SK-N-MC (cell line): ENCODE results near the gene MPDZ.
A peak's percentile ranks its signal among the peaks of the same experiment; 100 is the strongest.

Source experiments
- DNase-seq: peaks from one replicate; pipeline ENCODE4 v3.0.0-alpha.2; 2011; ENCODE audit warnings: low read depth, low spot score
- H3K27ac ChIP-seq: fragments of 200-600 bp; sonication (generic); 2 replicates; pipeline ENCODE4 v1.5.1; 2016; ENCODE audit warnings: mixed run types
- H3K36me3 ChIP-seq: fragments of 200-600 bp; sonication (generic); 2 replicates; pipeline ENCODE4 v1.6.1; 2017; ENCODE audit warnings: antibody characterized with exemption, low read length, mixed read lengths; ENCODE audit not compliant: insufficient read depth
- H3K4me3 ChIP-seq: fragments of 200-600 bp; sonication (generic); 2 replicates; pipeline ENCODE4 v1.5.1; 2016
- H3K9ac ChIP-seq: fragments of 200-600 bp; sonication (generic); 2 replicates; pipeline ENCODE4 v1.8.0; 2017; ENCODE audit warnings: mixed run types, mixed read lengths; ENCODE audit not compliant: insufficient read length
- H3K9me3 ChIP-seq: fragments of 200-600 bp; sonication (generic); 2 replicates; pipeline ENCODE4 v1.6.1; 2017; ENCODE audit warnings: low read depth, mild to moderate bottlenecking, antibody characterized with exemption, low read length, moderate library complexity, mixed read lengths
- EZH2 ChIP-seq: fragments of 200-600 bp; sonication (generic); IDR thresholded peaks from one replicate; pipeline ENCODE4 v1.6.1; 2017; ENCODE audit warnings: antibody characterized with exemption
- FOXP2 ChIP-seq: optimal IDR thresholded peaks from 2 replicates; pipeline ENCODE3; 2011; ENCODE audit warnings: mild to moderate bottlenecking, moderate library complexity; ENCODE audit not compliant: insufficient read depth; ENCODE audit errors: extremely low read length, control extremely low read depth
- POLR2AphosphoS5 ChIP-seq: IDR thresholded peaks from 2 replicates; pipeline ENCODE4 v1.6.1; 2012; ENCODE audit warnings: mild to moderate bottlenecking, low read depth, low read length, borderline replicate concordance

The MPDZ gene

GRCh38 chr9:13215791-13216554 is 63.5 kb downstream of the MPDZ start:
- H3K4me3 ChIP-seq: no peak overlapping the region
- no peaks in the 10 kb centered on the region for H3K9me3 ChIP-seq
- H3K9ac ChIP-seq: no peak overlapping the region
- no peak for DNase-seq
- no peak overlapping the region for H3K27ac ChIP-seq
- TF ChIP-seq POLR2AphosphoS5 (no peak), FOXP2 (no peak), EZH2 (no peak)
- peaks cover 49% of the 10 kb centered on the region for H3K36me3 ChIP-seq

DNA sequence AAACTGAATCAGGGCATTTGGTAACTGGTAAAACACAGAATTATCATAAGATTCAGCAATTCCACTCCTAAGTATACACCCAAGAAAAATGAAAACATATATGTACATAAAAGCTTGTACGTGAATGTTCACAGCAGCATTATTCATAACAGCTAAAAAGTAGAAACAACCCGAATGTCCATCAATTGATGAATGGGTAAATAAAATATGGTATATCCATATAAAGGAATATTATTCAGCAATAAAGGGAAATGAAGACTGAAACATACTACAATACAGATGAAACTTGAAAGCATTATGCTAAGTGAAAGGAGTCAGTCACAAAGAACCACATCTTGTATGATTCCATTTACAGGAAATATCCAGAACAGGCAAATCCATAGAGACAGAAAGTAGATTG is 65.5 kb downstream of the MPDZ start:
- no peak overlapping the region for H3K4me3 ChIP-seq
- H3K36me3 ChIP-seq: peaks cover 40% of the 10 kb centered on the region
- DNase-seq: no peak
- no peak overlapping the region for H3K27ac ChIP-seq
- TF ChIP-seq POLR2AphosphoS5: no peak
- TF ChIP-seq FOXP2: no peak
- TF ChIP-seq EZH2: no peak
- no peak overlapping the region for H3K9ac ChIP-seq
- 0 out of 2 replicates have a peak, but pooled peaks cover 2% of the 10 kb centered on the region for H3K9me3 ChIP-seq

DNA sequence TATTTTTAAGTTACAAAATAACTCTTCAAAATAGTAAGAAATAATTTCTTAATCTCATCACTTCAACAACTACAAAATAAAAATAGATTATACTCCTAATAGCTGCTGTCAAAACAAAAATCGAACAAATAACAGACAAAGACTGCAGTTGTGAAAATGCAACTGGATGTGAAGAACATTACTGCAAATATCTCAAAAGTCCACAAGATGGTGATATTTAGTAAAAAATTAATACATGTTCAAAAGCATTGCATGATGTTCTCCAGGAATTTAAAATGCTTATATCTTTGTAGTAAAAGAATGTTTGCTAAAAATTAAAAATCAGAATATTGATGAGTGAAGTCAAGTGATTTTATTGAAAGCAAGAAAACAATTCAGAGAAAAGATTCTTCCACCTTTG is 66.2 kb downstream of the MPDZ start:
- Histone ChIP-seq H3K9ac (no peak overlapping the region), H3K36me3 (peaks cover 35% of the 10 kb centered on the region), H3K27ac (no peak overlapping the region), H3K9me3 (0 out of 2 replicates have a peak, but pooled peaks cover 2% of the 10 kb centered on the region), H3K4me3 (no peak overlapping the region)
- TF ChIP-seq POLR2AphosphoS5 (no peak), EZH2 (no peak), FOXP2 (no peak)
- peak; percentile 14 for DNase-seq

- H3K27ac ChIP-seq: no peak overlapping the region
- no peak overlapping the region for H3K4me3 ChIP-seq
- H3K36me3 ChIP-seq: peaks cover 24% of the 10 kb centered on the region
- no peak for DNase-seq
- 0 out of 2 replicates have a peak, but pooled peaks cover 2% of the 10 kb centered on the region for H3K9me3 ChIP-seq
- H3K9ac ChIP-seq: no peak overlapping the region
- no peak for TF ChIP-seq POLR2AphosphoS5
- TF ChIP-seq EZH2: no peak
- TF ChIP-seq FOXP2: no peak
These were observed 69.2 kb downstream of the MPDZ start for GRCh38 chr9:13210306-13210705.

- Histone ChIP-seq H3K9ac (no peak overlapping the region), H3K4me3 (no peak overlapping the region), H3K36me3 (peaks cover 19% of the 10 kb centered on the region), H3K9me3 (0 out of 2 replicates have a peak, but pooled peaks cover 2% of the 10 kb centered on the region), H3K27ac (no peak overlapping the region)
- DNase-seq: no peak
- no peak for TF ChIP-seq POLR2AphosphoS5
These were observed 70.0 kb downstream of the MPDZ start for GRCh38 chr9:13209498-13209897.

GRCh38 chr9:13205824-13206223 is 73.7 kb downstream of the MPDZ start:
- peaks cover 33% of the 10 kb centered on the region for H3K36me3 ChIP-seq
- no peak overlapping the region for H3K4me3 ChIP-seq
- DNase-seq: no peak
- TF ChIP-seq EZH2 (no peak), POLR2AphosphoS5 (no peak), FOXP2 (no peak)
- H3K27ac ChIP-seq: no peak overlapping the region
- 0 out of 2 replicates have a peak, but pooled peaks cover 2% of the 10 kb centered on the region for H3K9me3 ChIP-seq
- no peak overlapping the region for H3K9ac ChIP-seq

- H3K27ac ChIP-seq: no peak overlapping the region
These were observed 89.5 kb downstream of the MPDZ start for GRCh38 chr9:13190040-13190439.

DNA sequence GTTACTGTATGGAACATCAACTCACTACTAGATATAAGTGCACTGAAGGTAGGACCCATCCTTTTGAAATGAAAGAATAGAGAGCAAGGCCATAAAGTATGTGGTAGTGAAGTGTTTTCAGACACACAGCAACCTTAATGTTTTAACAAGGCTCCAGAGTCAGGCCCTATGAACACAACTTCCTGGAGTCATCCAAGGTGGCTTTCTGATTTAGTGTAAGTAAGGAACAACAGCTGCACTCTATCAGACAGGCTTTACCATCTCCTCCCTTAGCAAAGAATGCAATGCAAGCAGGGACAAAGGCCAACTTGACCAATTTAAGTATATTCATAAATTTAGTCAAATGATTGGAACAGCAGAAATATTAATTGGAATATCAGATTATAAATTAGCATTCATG is 90.1 kb downstream of the MPDZ start:
- TF ChIP-seq POLR2AphosphoS5 (no peak), EZH2 (no peak), FOXP2 (no peak)
- no peak for DNase-seq
- H3K9ac ChIP-seq: no peak overlapping the region
- no peak overlapping the region for H3K27ac ChIP-seq
- H3K9me3 ChIP-seq: no peaks in the 10 kb centered on the region
- H3K4me3 ChIP-seq: no peak overlapping the region
- H3K36me3 ChIP-seq: peaks cover 49% of the 10 kb centered on the region

More at GRCh38 chr9:13190040-13190439, 89.5 kb downstream of the MPDZ start:
- Histone ChIP-seq H3K9ac (no peak overlapping the region), H3K4me3 (no peak overlapping the region), H3K36me3 (peaks cover 47% of the 10 kb centered on the region), H3K9me3 (no peaks in the 10 kb centered on the region)
- DNase-seq: no peak
- no peak for TF ChIP-seq FOXP2
- TF ChIP-seq POLR2AphosphoS5: no peak
- TF ChIP-seq EZH2: no peak

- no peaks in the 10 kb centered on the region for H3K9me3 ChIP-seq
- no peak overlapping the region for H3K27ac ChIP-seq
- H3K36me3 ChIP-seq: peaks cover 49% of the 10 kb centered on the region
- no peak overlapping the region for H3K4me3 ChIP-seq
- no peak overlapping the region for H3K9ac ChIP-seq
- DNase-seq: no peak
- no peak for TF ChIP-seq POLR2AphosphoS5
- TF ChIP-seq EZH2: no peak
- TF ChIP-seq FOXP2: no peak
These were observed 92.7 kb downstream of the MPDZ start for GRCh38 chr9:13186774-13187173.
